ENCODE data around the gene RPP25L.

Gene RPP25L

DNA sequence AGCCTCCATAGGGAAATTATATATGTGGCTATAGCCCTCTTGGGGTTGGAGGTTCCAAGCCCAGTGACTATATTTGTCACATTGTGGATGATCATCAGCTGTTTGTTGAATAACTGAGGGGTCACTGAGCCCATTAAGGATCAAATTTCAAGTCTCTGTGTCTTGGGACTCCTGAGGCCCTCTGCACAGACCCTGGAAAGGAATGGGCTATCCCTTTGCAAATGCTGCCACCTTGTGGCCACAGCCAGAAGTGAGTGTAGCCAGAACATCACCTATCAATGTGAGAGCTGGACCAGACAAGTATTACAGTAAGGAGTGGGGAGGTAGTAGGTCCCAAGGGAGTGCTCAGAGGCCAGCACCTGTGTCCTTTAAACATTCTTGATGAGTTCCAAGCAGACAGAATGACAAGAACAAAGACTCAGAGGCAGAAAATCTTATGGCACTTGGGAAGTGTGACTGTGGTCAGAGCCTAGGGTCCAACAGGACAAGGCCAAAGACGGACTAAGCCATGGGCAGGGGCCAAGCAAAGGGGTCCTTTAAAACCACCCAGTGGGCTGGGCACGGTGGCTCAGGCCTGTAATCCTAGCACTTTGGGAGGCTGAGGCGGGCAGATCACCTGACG lies 8.2 kb downstream of the RPP25L start:
- H3K79me2 ChIP-seq (ENCODE audit: low read length) = no peaks in the 10 kb centered on the region
- TF ChIP-seq EZH2phosphoT487 (IDR thresholded peaks at IDR 0.05; ENCODE audit: low read length) (no peak), EZH2 (optimal IDR thresholded peaks at IDR 0.05; ENCODE audit: low read depth, low read length) (no peak)
- TF ChIP-seq, protein P1, sequence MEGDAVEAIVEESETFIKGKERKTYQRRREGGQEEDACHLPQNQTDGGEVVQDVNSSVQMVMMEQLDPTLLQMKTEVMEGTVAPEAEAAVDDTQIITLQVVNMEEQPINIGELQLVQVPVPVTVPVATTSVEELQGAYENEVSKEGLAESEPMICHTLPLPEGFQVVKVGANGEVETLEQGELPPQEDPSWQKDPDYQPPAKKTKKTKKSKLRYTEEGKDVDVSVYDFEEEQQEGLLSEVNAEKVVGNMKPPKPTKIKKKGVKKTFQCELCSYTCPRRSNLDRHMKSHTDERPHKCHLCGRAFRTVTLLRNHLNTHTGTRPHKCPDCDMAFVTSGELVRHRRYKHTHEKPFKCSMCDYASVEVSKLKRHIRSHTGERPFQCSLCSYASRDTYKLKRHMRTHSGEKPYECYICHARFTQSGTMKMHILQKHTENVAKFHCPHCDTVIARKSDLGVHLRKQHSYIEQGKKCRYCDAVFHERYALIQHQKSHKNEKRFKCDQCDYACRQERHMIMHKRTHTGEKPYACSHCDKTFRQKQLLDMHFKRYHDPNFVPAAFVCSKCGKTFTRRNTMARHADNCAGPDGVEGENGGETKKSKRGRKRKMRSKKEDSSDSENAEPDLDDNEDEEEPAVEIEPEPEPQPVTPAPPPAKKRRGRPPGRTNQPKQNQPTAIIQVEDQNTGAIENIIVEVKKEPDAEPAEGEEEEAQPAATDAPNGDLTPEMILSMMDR (IDR thresholded peaks at IDR 0.05; ENCODE audit: low read length) = peak; percentile 95

GRCh38 chr9:34601937-34602573 lies 9.8 kb downstream of the RPP25L start:
- H3K27ac ChIP-seq (ENCODE audit: low read length) = no peak overlapping the region
- H3K4me2 ChIP-seq (ENCODE audit: low read depth, low read length) = no peak overlapping the region

More for the DNA sequence above, 8.2 kb downstream of the RPP25L start:
- peak; percentile 73 for DNase-seq
- Histone ChIP-seq H3K9me3 (replicated peaks; ENCODE audit: insufficient read depth, low read length) (no peaks in the 10 kb centered on the region), H3K36me3 (replicated peaks; ENCODE audit: insufficient read depth, low read length) (no peaks in the 10 kb centered on the region), H3F3A (ENCODE audit: insufficient read depth, low read length) (no peaks in the 10 kb centered on the region), H3K27ac (ENCODE audit: low read length) (no peak overlapping the region), H3K4me3 (ENCODE audit: low read length) (no peak overlapping the region), H3K9me2 (replicated peaks; ENCODE audit: insufficient read depth, low read length) (no peaks in the 10 kb centered on the region), H3K4me1 (ENCODE audit: low read length) (no peaks in the 10 kb centered on the region), H3K9ac (ENCODE audit: low read length) (no peak overlapping the region), H4K20me1 (ENCODE audit: insufficient read depth, low read length) (no peaks in the 10 kb centered on the region), H2AFZ (ENCODE audit: low read length) (no peak overlapping the region), H3K27me3 (replicated peaks; ENCODE audit: insufficient read depth, low read length) (peaks cover 8% of the 10 kb centered on the region), H3K4me2 (ENCODE audit: low read depth, low read length) (no peak overlapping the region)

DNA sequence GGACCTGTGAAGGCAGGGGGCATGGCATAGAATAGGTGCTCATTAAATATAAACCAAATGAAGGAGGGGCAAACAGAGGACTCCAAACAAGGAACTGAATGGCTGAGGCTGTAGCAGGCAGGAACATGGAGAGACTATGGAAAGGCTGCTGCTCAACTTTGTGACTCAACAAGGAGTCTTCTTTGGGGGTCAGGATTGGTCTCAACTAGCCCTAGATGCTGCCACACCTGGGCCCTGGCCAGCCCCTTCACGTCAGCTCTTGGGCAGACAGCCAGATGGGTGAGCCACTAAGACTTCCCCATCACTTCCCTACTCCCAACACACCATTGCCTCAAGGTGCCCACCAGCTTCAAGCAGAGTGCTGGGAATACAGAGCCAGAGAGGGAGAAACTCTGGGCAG lies 11.0 kb downstream of the RPP25L start:
- Histone ChIP-seq H3K36me3 (replicated peaks; ENCODE audit: insufficient read depth, low read length) (no peaks in the 10 kb centered on the region), H3K4me1 (ENCODE audit: low read length) (no peaks in the 10 kb centered on the region), H3K9ac (ENCODE audit: low read length) (no peak overlapping the region), H3K9me3 (replicated peaks; ENCODE audit: insufficient read depth, low read length) (no peaks in the 10 kb centered on the region), H3K4me3 (ENCODE audit: low read length) (no peak overlapping the region), H4K20me1 (ENCODE audit: insufficient read depth, low read length) (no peaks in the 10 kb centered on the region), H3K79me2 (ENCODE audit: low read length) (no peaks in the 10 kb centered on the region), H3K27ac (ENCODE audit: low read length) (no peak overlapping the region), H3K4me2 (ENCODE audit: low read depth, low read length) (no peak overlapping the region), H3K9me2 (replicated peaks; ENCODE audit: insufficient read depth, low read length) (no peaks in the 10 kb centered on the region), H3K27me3 (replicated peaks; ENCODE audit: insufficient read depth, low read length) (peaks cover 8% of the 10 kb centered on the region), H3F3A (ENCODE audit: insufficient read depth, low read length) (no peaks in the 10 kb centered on the region), H2AFZ (ENCODE audit: low read length) (no peak overlapping the region)
- TF ChIP-seq EZH2phosphoT487 (IDR thresholded peaks at IDR 0.05; ENCODE audit: low read length) (no peak), EZH2 (optimal IDR thresholded peaks at IDR 0.05; ENCODE audit: low read depth, low read length) (no peak)
- TF ChIP-seq, protein P1 (IDR thresholded peaks at IDR 0.05; ENCODE audit: low read length) = no peak
- no peak for DNase-seq

More at GRCh38 chr9:34601937-34602573, 9.8 kb downstream of the RPP25L start:
- no peaks in the 10 kb centered on the region for H3K36me3 ChIP-seq (replicated peaks; ENCODE audit: insufficient read depth, low read length)
- H3K79me2 ChIP-seq (ENCODE audit: low read length) = no peaks in the 10 kb centered on the region
- no peak overlapping the region for H3K9ac ChIP-seq (ENCODE audit: low read length)
- H3K27me3 ChIP-seq (replicated peaks; ENCODE audit: insufficient read depth, low read length) = peaks cover 8% of the 10 kb centered on the region
- H2AFZ ChIP-seq (ENCODE audit: low read length) = no peak overlapping the region
- H3K9me2 ChIP-seq (replicated peaks; ENCODE audit: insufficient read depth, low read length) = no peaks in the 10 kb centered on the region
- H3F3A ChIP-seq (ENCODE audit: insufficient read depth, low read length) = no peaks in the 10 kb centered on the region
- H3K4me3 ChIP-seq (ENCODE audit: low read length) = no peak overlapping the region
- H3K9me3 ChIP-seq (replicated peaks; ENCODE audit: insufficient read depth, low read length) = no peaks in the 10 kb centered on the region
- no peak for DNase-seq
- TF ChIP-seq, protein P1 (IDR thresholded peaks at IDR 0.05; ENCODE audit: low read length) = no peak
- no peaks in the 10 kb centered on the region for H4K20me1 ChIP-seq (ENCODE audit: insufficient read depth, low read length)
- no peaks in the 10 kb centered on the region for H3K4me1 ChIP-seq (ENCODE audit: low read length)

Measured in MM.1S (cell line).